K562 (cell line): ENCODE data around the gene PIGV. TPM values are rescaled to one million over a fixed set of nuclear protein-coding genes. Genes with fewer than 3 reads are reported as not detected.

Source experiments
- ATAC-seq: fragments of 200-7000 bp; cut with Tn5 transposase; 3 replicates; pipeline ENCODE4 v1.9.1; 2020; ENCODE audit warnings: moderate library complexity
- BruUV-seq: library from RNA; stranded (reverse); fragments of 400-500 nt; replicated peaks from 2 replicates; lab custom pipeline; 2021; lab: Mats Ljungman, UMichigan
- CTCF ChIA-PET: fragments of 300-600 bp; formaldehyde crosslinking; extraction: SDS; loops from one replicate; lab custom pipeline; 2021; ENCODE audit warnings: low intra/inter-chr PET ratio; lab: Yijun Ruan, JAX
- POLR2A ChIA-PET: fragments of 300-600, 350-650 bp; sonication (Branson Sonifier 250); formaldehyde crosslinking; extraction: SDS; loops from one replicate; lab custom pipeline; 2021; ENCODE audit warnings: antibody characterized with exemption, inconsistent platforms; lab: Yijun Ruan, JAX
- DNase-seq, 4 experiments: peaks; one replicate each; pipeline versions ENCODE4 v3.0.0 to v3.0.0-alpha.2; 2011 to 2018; ENCODE audit warnings: low spot score in 3 of 4, mixed read lengths in 3 of 4; ENCODE audit errors: extremely low read depth in 1 of 4
- FAIRE-seq: peaks from 2 replicates; lab custom pipeline; 2011; peaks lifted over from hg19 to GRCh38; lab: Jason Lieb, UNC
- H2AFZ ChIP-seq: 2 replicates; pipeline ENCODE4 v1.6.0; 2011; ENCODE audit warnings: low read depth, low read length, control low read depth, inconsistent platforms
- H3K27ac ChIP-seq: fragments of 200-600 bp; 3 replicates; pipeline ENCODE4 v1.8.0; 2011; ENCODE audit warnings: low read depth, mild to moderate bottlenecking, control low read depth, inconsistent platforms, low read length, moderate library complexity, mixed read lengths; ENCODE audit errors: extremely low read depth
- H3K27me3 ChIP-seq, 2 experiments: fragments of 300-600 bp in 1 of 2; 2 replicates in 1 of 2; 3 replicates in 1 of 2; pipeline versions ENCODE4 v1.6.0 to v1.8.0; 2011; ENCODE audit warnings: inconsistent platforms in 2 of 2, low read length in 2 of 2, mild to moderate bottlenecking in 1 of 2, mixed read lengths in 1 of 2, moderate library complexity in 1 of 2; ENCODE audit not compliant: control insufficient read depth in 2 of 2, insufficient read depth in 2 of 2
- H3K36me3 ChIP-seq: fragments of 300-600 bp; 3 replicates; pipeline ENCODE4 v1.8.0; 2011; ENCODE audit warnings: mild to moderate bottlenecking, low read length, inconsistent platforms; ENCODE audit not compliant: control insufficient read depth, insufficient read depth
- H3K4me1 ChIP-seq, 2 experiments: fragments of 200-600 bp in 1 of 2; replicated peaks in 1 of 2; 2 replicates in 1 of 2; 3 replicates in 1 of 2; pipeline versions ENCODE4 v1.5.1 to v1.8.0; 2011; ENCODE audit warnings: inconsistent platforms in 2 of 2, low read length in 2 of 2, mild to moderate bottlenecking in 1 of 2, mixed read lengths in 1 of 2, moderate library complexity in 1 of 2; ENCODE audit not compliant: control insufficient read depth in 2 of 2, insufficient read depth in 2 of 2
- H3K4me2 ChIP-seq: 2 replicates; pipeline ENCODE4 v1.6.1; 2011; ENCODE audit warnings: low read length, control low read depth, inconsistent platforms, mixed read lengths; ENCODE audit not compliant: insufficient read depth
- H3K4me3 ChIP-seq: fragments of 200-600 bp; sonication (generic), shearing (Covaris generic); 2 replicates; pipeline ENCODE4 v1.5.1; 2016; ENCODE audit warnings: control low read depth, inconsistent platforms
- H3K79me2 ChIP-seq: fragments of 200-600 bp; 3 replicates; pipeline ENCODE4 v1.8.0; 2011; ENCODE audit warnings: low read length, inconsistent platforms; ENCODE audit not compliant: control insufficient read depth, insufficient read depth
- H3K9ac ChIP-seq, 2 experiments: 2 replicates each; pipeline versions ENCODE4 v1.6.0 to v1.6.1; 2011; ENCODE audit warnings: low read depth in 2 of 2, low read length in 2 of 2, control low read depth in 1 of 2, inconsistent platforms in 1 of 2, mild to moderate bottlenecking in 1 of 2, mixed read lengths in 1 of 2; ENCODE audit not compliant: insufficient read depth in 1 of 2
- H3K9me1 ChIP-seq: one replicate; pipeline ENCODE4 v1.6.0; 2011; ENCODE audit warnings: inconsistent platforms, mild to moderate bottlenecking, low read length, moderate library complexity; ENCODE audit not compliant: control insufficient read depth, insufficient read depth
- H3K9me3 ChIP-seq: replicated peaks from 2 replicates; pipeline ENCODE4 v1.5.1; 2011; ENCODE audit warnings: low read depth, low read length, inconsistent platforms; ENCODE audit not compliant: control insufficient read depth, insufficient read depth
- H4K20me1 ChIP-seq: replicated peaks from 2 replicates; pipeline ENCODE4 v1.6.1; 2011; ENCODE audit warnings: low read length, inconsistent platforms, mixed read lengths; ENCODE audit not compliant: control insufficient read depth, insufficient read depth
- BACH1 ChIP-seq: fragments of 200-800 bp; sonication (Bioruptor generic); IDR thresholded peaks from 2 replicates; pipeline ENCODE4 v1.6.1; 2016; ENCODE audit warnings: missing genetic modification characterization, missing compliant biosample characterization
- BCOR ChIP-seq: fragments of 450-650 bp; IDR thresholded peaks from 2 replicates; pipeline ENCODE4 v1.6.1; 2016
- IFI16 ChIP-seq: fragments of 250-450 bp; sonication (Bioruptor Pico); IDR thresholded peaks from 2 replicates; pipeline ENCODE4 v2.1.2; 2022; ENCODE audit warnings: mild to moderate bottlenecking, inconsistent platforms
- NR4A1 ChIP-seq, 2 experiments: fragments of 250-450 bp in 1 of 2; fragments of 450-650 bp in 1 of 2; sonication (Bioruptor Pico) in 1 of 2; IDR thresholded peaks; 2 replicates each; pipeline versions ENCODE4 v1.4.0 to v1.6.1; 2016 to 2020; ENCODE audit warnings: mild to moderate bottlenecking in 2 of 2, missing compliant biosample characterization in 1 of 2, missing genetic modification characterization in 1 of 2, moderate library complexity in 1 of 2
- POLR2AphosphoS2 ChIP-seq: IDR thresholded peaks from 2 replicates; pipeline ENCODE4 v1.6.1; 2012; ENCODE audit warnings: low read length, improper control_type of control experiment
- PYGO2 ChIP-seq: fragments of 450-650 bp; IDR thresholded peaks from 2 replicates; pipeline ENCODE4 v1.6.1; 2016; ENCODE audit warnings: mild to moderate bottlenecking, missing genetic modification characterization, moderate library complexity, missing compliant biosample characterization
- SIRT6 ChIP-seq: IDR thresholded peaks from one replicate; pipeline ENCODE4 v1.6.1; 2012; ENCODE audit warnings: low read depth, mild to moderate bottlenecking, control low read depth, inconsistent platforms, low read length, moderate library complexity
- XRCC3 ChIP-seq: fragments of 450-650 bp; IDR thresholded peaks from 2 replicates; pipeline ENCODE4 v1.6.1; 2017; ENCODE audit warnings: mild to moderate bottlenecking, moderate library complexity
- ZNF395 ChIP-seq: fragments of 200-800 bp; sonication (Bioruptor generic); IDR thresholded peaks from 2 replicates; pipeline ENCODE4 v1.6.1; 2017; ENCODE audit warnings: missing genetic modification characterization, missing compliant biosample characterization
- ZNF507 ChIP-seq: conservative IDR thresholded peaks from 2 replicates; pipeline ENCODE4 v1.6.1; 2017; ENCODE audit warnings: missing genetic modification characterization, missing compliant biosample characterization
- ZNF644 ChIP-seq: fragments of 200-800 bp; sonication (Bioruptor generic); IDR thresholded peaks from 2 replicates; pipeline ENCODE4 v1.6.1; 2016; ENCODE audit warnings: low read depth, missing genetic modification characterization, missing compliant biosample characterization
- ZNF76 ChIP-seq: fragments of 250-450 bp; sonication (Bioruptor Pico); IDR thresholded peaks from 2 replicates; pipeline ENCODE4 v1.4.0; 2020; ENCODE audit warnings: mild to moderate bottlenecking, moderate library complexity, borderline replicate concordance
- WGBS: fragments of 100-300 bp; shearing (Covaris generic); methylation state at CpG from one replicate; pipeline ENCODE4 v1.1.6; 2016; ENCODE audit warnings: low coverage, mixed read lengths; ENCODE audit not compliant: insufficient coverage; ENCODE audit errors: missing lambda C conversion rate; 5-methylcytosine and 5-hydroxymethylcytosine counted together
- in situ Hi-C: fragments of 300-500 bp; cut with MboI; formaldehyde crosslinking; loops from 4 replicates; pipeline ENCODE4 v1.15.0; 2018; ENCODE audit warnings: inconsistent platforms, mixed read lengths
- intact Hi-C: fragments of 100-400 bp; cut with micrococcal nuclease; formaldehyde crosslinking; loops from 2 replicates; pipeline ENCODE4 v1.14.2; 2022
- polyA plus RNA-seq, 8 experiments: library from polyadenylated mRNA; depleted of rRNA in 4 of 8; stranded (reverse) in 5 of 8; unstranded in 3 of 8; fragments of >200 nt; fragmentation: Nextera tagmentation in 2 of 8; fragmentation: Illumina TruSeq in 1 of 8; extraction: Ambion mirVana in 2 of 8; extraction: Trizol in 1 of 8; gene quantifications; 2 replicates each; pipeline versions ENCODE4 v1.2.1 to v1.2.3, GENCODE V29; 2011 to 2014; ENCODE audit warnings: inconsistent platforms in 1 of 8, missing spikeins in 1 of 8
- total RNA-seq, 7 experiments: library from RNA; depleted of rRNA in 6 of 7; stranded (reverse); fragments of >200 nt in 6 of 7; fragmentation: Illumina TruSeq in 2 of 7; extraction: Trizol in 2 of 7; gene quantifications; 2 replicates each; pipeline versions ENCODE4 v1.2.1 to v1.2.3, GENCODE V29; 2011 to 2021; ENCODE audit warnings: low replicate concordance in 1 of 7
- TF ChIP-seq, protein P1 (sequence below): fragments of 250-450 bp; sonication (Bioruptor Pico); IDR thresholded peaks from 2 replicates; pipeline ENCODE4 v1.6.1; 2021; ENCODE audit warnings: mild to moderate bottlenecking

Gene PIGV
- total and polyA plus RNA-seq, 9 of the 15 experiments (the other 6 are each of a cell fraction or from before 2014, with no cell fraction given) = 8.4 to 21.8 (median 11.7) TPM

DNA sequence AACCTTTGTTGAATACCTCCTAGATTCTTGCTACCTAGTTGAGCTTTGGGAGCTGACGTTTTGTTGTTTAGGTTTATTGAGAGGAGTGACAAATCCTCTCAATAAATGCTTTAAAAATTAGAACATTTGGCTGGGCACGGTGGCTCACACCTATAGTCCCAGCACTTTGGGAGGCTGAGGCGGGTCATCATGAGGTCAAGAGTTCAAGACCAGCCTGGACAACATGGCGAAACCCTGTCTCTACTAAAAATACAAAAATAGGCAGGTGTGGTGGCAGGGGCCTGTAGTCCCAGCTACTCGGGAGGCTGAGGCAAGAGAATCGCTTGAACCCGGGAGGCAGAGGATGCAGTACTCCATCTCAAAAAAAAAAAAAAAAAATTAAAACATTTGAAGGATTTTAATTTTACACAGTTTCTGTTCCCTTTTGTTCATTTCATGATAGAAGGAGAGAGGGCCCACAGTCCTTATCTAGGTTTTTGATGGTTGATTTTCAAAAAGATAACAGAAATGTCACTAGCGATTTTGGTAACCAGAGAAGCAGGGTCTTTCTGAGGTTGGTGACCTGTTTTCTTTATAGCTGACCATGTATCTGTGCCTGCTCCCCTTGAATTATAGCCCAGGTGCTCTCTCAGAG, 44.2 kb upstream of the PIGV start:
- FAIRE-seq = no peak
- POLR2A ChIA-PET = interaction anchor here (0.8 to 3.8 kb wide), 20 partner anchors 10 to 144 kb away, joined by 3 to 23 read pairs (median 4); no protein-coding TSS in a partner anchor
- Histone ChIP-seq H3K36me3 (peaks cover 89% of the 10 kb centered on the region), H3K27ac (peak overlapping the region; percentile 82), H3K4me2 (peak overlapping the region; percentile 69), H3K9me1 (no peaks in the 10 kb centered on the region), H3K4me3 (no peak overlapping the region), H3K79me2 (peaks cover 90% of the 10 kb centered on the region), H2AFZ (no peak overlapping the region), H3K27me3 (no peaks in the 10 kb centered on the region), H3K9ac (peak overlapping the region in 1 of 2 experiments; percentile 58; a peak in 1 of 4 replicates), H3K9me3 (no peaks in the 10 kb centered on the region), H4K20me1 (0 out of 2 replicates have a peak, but pooled peaks cover 8% of the 10 kb centered on the region), H3K4me1 (peaks cover 13 to 27% of the 10 kb centered on the region in 2 experiments; a peak in 4 of 5 replicates)
- no peak for DNase-seq
- BruUV-seq = no TSS peak
- in situ Hi-C loops (no loop called here), intact Hi-C loops (loop anchor here (2.0 kb wide), 1 partner anchor 43 kb away; the partner anchor contains the start of gene PIGV)
- WGBS = 63% methylated on average over 8 of the region's 8 CpGs
- TF ChIP-seq, protein P1, sequence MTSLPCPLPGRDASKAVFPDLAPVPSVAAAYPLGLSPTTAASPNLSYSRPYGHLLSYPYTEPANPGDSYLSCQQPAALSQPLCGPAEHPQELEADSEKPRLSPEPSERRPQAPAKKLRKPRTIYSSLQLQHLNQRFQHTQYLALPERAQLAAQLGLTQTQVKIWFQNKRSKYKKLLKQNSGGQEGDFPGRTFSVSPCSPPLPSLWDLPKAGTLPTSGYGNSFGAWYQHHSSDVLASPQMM (CRISPR knock-in tag) = no peak
- TF ChIP-seq IFI16 (CRISPR knock-in tag) (no peak), SIRT6 (no peak), ZNF76 (CRISPR knock-in tag) (no peak), POLR2AphosphoS2 (no peak), BACH1 (tag) (no peak), ZNF507 (tag) (no peak), NR4A1 (CRISPR knock-in tag; IDR thresholded peaks at IDR 0.05) (no peak), NR4A1 (tag; IDR thresholded peaks at IDR 0.05) (no peak), ZNF395 (0 out of 2 replicates have a peak, but pooled peaks have one; percentile 49), XRCC3 (no peak), BCOR (0 out of 2 replicates have a peak, but pooled peaks have one; percentile 7), PYGO2 (tag) (no peak), ZNF644 (tag) (0 out of 2 replicates have a peak, but pooled peaks have one; percentile 41)
- CTCF ChIA-PET = no interaction called here
- ATAC-seq = no peak
